GM12891 (cell line): ENCODE data around the gene COG6.

Experiments
- POLR2A ChIP-seq: IDR thresholded peaks from 2 replicates; pipeline ENCODE4 v1.6.1; 2011; ENCODE audit warnings: low read depth, low read length, control low read depth
- POLR2AphosphoS5 ChIP-seq: IDR thresholded peaks from 2 replicates; pipeline ENCODE4 v1.6.1; 2011; ENCODE audit warnings: low read depth, low read length, control low read depth
- POU2F2 ChIP-seq: IDR thresholded peaks from 2 replicates; pipeline ENCODE4 v1.6.1; 2011; ENCODE audit warnings: low read depth, mild to moderate bottlenecking, control low read depth, low read length, moderate library complexity
- TAF1 ChIP-seq: IDR thresholded peaks from 2 replicates; pipeline ENCODE4 v1.6.1; 2011; ENCODE audit warnings: low read depth, low read length, control low read depth

- TF ChIP-seq POLR2A (no peak), POLR2AphosphoS5 (no peak), POU2F2 (no peak), TAF1 (no peak)
These were observed 47.6 kb upstream of the COG6 start for GRCh38 chr13:39607876-39608275.
